ENCODE results near the gene UGT8.

- TF ChIP-seq EZH2phosphoT487 (IDR thresholded peaks at IDR 0.05; ENCODE audit: low read depth) (no peak), CTCF (IDR thresholded peaks at IDR 0.05; ENCODE audit: low read depth, low read length) (no peak)
Observed at GRCh38 chr4:114613560-114613959, 15.0 kb downstream of the UGT8 start.
